Upper lobe of left lung (tissue), 4 donors: ENCODE measurements around the gene XYLT1.

ENCODE experiments used
- POLR2AphosphoS5 ChIP-seq, 2 donors: sonication (generic); formaldehyde crosslinking; IDR thresholded peaks; one replicate each; pipeline ENCODE4 v1.5.1; 2017; ENCODE audit warnings: antibody characterized with exemption in 2 of 2
- TF ChIP-seq, protein P1 (sequence below), 6 experiments: fragments of 450-650 bp in 4 of 6; fragments of 200-600 bp in 2 of 6; sonication (generic) in 2 of 6; IDR thresholded peaks; one replicate each; pipeline ENCODE4 v1.5.1; 2016 to 2019; ENCODE audit warnings: antibody characterized with exemption in 6 of 6

DNA sequence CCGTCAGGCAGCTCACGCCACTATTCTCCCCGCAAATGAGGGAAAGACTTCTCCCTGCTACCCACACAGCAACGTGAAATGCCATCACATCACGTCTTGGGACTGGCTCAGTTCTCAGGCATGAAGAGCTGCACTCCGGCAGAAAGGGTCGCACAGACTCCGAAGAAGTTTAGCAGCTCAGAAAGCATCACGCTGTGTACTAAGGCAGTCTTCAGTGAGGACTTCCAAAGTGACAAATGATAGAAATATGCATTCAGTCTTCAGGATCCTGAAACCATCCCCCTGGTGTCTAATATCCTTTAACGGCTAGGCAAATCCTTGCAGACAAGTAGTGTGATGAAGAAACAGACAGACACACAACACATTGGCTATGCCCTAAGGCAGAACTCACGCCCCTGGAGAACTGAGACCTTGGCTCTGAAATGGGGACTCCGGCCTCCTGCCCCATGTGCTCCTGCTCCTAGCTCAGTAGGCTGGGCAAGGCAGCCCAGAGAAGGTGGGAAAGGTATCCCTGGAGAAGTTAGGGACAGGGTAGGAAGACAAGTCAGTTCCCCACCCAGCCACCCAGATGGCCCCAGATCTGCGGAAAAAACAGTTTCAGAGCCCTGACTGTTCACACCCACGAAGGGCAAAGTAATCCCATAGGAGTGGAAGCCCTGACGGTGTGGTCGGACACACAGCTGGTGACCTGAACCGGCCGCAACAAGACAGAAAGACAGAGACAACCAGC, 1.6 kb downstream of the XYLT1 start:
- TF ChIP-seq, protein P1, sequence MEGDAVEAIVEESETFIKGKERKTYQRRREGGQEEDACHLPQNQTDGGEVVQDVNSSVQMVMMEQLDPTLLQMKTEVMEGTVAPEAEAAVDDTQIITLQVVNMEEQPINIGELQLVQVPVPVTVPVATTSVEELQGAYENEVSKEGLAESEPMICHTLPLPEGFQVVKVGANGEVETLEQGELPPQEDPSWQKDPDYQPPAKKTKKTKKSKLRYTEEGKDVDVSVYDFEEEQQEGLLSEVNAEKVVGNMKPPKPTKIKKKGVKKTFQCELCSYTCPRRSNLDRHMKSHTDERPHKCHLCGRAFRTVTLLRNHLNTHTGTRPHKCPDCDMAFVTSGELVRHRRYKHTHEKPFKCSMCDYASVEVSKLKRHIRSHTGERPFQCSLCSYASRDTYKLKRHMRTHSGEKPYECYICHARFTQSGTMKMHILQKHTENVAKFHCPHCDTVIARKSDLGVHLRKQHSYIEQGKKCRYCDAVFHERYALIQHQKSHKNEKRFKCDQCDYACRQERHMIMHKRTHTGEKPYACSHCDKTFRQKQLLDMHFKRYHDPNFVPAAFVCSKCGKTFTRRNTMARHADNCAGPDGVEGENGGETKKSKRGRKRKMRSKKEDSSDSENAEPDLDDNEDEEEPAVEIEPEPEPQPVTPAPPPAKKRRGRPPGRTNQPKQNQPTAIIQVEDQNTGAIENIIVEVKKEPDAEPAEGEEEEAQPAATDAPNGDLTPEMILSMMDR (IDR thresholded peaks at IDR 0.05), result no peak
- no peak for TF ChIP-seq POLR2AphosphoS5 (IDR thresholded peaks at IDR 0.05)
